T follicular helper cell (primary cell): ENCODE measurements around the gene SIVA1.

Source experiments
- DNase-seq: peaks from one replicate; pipeline ENCODE4 v3.0.0-alpha.2; 2020; ENCODE audit warnings: low read depth

The SIVA1 gene

GRCh38 chr14:104784846-104785707, 32.1 kb downstream of the SIVA1 start:
- no peak for DNase-seq

- DNase-seq = no peak
Measured at GRCh38 chr14:104785708-104786080, 32.7 kb downstream of the SIVA1 start.

GRCh38 chr14:104786091-104786586, 33.2 kb downstream of the SIVA1 start:
- DNase-seq = no peak

GRCh38 chr14:104786726-104787675, 34.1 kb downstream of the SIVA1 start:
- DNase-seq = no peak

- no peak for DNase-seq
Measured at GRCh38 chr14:104787736-104788135, 34.8 kb downstream of the SIVA1 start.

- DNase-seq = no peak
Measured at GRCh38 chr14:104788161-104788818, 35.3 kb downstream of the SIVA1 start.

- DNase-seq = no peak
Measured at GRCh38 chr14:104788873-104789663, 36.1 kb downstream of the SIVA1 start.

GRCh38 chr14:104789752-104790743, 37.1 kb downstream of the SIVA1 start:
- no peak for DNase-seq

GRCh38 chr14:104791425-104791824, 38.5 kb downstream of the SIVA1 start:
- DNase-seq = no peak

GRCh38 chr14:104792101-104792884, 39.3 kb downstream of the SIVA1 start:
- no peak for DNase-seq

GRCh38 chr14:104792945-104793702, 40.2 kb downstream of the SIVA1 start:
- no peak for DNase-seq

GRCh38 chr14:104793703-104793959, 40.7 kb downstream of the SIVA1 start:
- DNase-seq = no peak

GRCh38 chr14:104794099-104794498, 41.2 kb downstream of the SIVA1 start:
- DNase-seq = no peak

- no peak for DNase-seq
Measured at GRCh38 chr14:104794631-104794992, 41.7 kb downstream of the SIVA1 start.

- DNase-seq = no peak
Measured at GRCh38 chr14:104794993-104795780, 42.2 kb downstream of the SIVA1 start, which contains the start of gene AKT1. Gene AKT1 (minus strand): TSS chr14:104795748. CDS start chr14:104792643, 3,105 bp downstream.

- peak; percentile 52 for DNase-seq
Measured at GRCh38 chr14:104795781-104796686, 43.1 kb downstream of the SIVA1 start.

GRCh38 chr14:104796687-104797081, 43.7 kb downstream of the SIVA1 start:
- no peak for DNase-seq
